HL-60/S4 treated with retinoic acid at 250 ng/mL for 4 days and 3 days (cell line): ENCODE results near the gene MSLN.

Source experiments
- in situ Hi-C: fragments of 300-500 bp; cut with MboI; formaldehyde crosslinking; loops from 2 replicates; pipeline ENCODE4 v1.7.0; 2022; ENCODE audit warnings: low sequenced_read_pairs

Gene MSLN

DNA sequence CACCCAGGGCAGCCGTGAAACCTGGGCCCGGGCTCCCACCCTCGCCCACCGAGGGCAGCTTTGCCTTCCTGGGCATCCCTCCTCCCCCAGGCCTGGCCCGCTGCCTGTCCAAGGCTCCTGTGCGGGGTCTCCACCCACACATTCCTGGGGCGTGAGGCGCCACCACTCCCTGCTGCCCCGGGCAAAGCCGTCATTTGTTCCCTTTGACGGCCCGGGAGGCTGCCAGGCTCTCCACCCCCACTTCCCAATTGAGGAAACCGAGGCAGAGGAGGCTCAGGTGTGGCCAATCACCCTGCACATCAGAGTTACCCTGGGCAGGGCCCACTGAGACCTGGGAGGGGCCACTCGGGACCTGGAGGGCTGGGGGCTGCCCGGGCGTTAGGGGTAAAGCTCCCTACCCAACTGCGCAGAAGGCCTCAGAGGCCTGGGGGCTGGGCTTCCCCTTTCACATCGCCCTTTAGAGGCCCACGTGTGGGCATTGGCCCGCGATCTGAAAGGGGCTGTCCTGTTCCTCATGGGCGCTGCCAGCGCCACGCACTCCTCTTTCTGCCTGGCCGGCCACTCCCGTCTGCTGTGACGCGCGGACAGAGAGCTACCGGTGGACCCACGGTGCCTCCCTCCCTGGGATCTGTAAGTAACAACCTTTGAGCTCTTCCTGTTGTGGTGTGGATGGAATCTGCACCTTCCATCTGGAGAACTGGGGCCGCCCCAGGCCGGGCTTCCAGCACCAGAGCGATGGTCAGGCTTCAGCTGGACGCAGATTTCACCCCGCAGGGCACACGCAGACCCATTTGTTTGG, at the start of gene MSLN:
MSLN (plus strand) TSS at position 190 of the 799 bp plus-strand sequence. CDS start 1,947 bp downstream, outside the sequence.
- in situ Hi-C loops = no loop called here

DNA sequence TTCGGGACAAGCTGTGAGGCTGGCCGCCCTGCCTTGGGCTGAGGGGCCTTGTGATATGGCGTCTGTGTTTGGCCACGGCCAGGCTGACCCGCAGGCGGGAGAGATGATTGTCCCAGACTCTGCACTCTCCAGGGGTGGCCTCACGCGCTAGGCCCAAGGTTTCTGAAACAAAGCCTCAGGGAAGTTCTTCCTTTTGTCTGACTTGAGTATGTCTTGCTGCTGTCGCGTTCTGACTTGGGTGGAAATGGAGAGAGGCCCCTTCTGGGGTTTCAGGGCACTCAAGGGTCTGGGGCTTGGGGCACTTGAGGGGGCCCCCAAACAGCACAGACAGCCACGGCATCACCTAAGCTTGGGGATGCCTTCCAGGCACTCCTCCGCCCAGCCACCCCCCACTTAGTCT, 49.5 kb upstream of the MSLN start:
- in situ Hi-C loops = loop anchor here (25.0 kb wide), 1 partner anchor 351 kb away; the partner anchor contains the start of gene SSTR5

DNA sequence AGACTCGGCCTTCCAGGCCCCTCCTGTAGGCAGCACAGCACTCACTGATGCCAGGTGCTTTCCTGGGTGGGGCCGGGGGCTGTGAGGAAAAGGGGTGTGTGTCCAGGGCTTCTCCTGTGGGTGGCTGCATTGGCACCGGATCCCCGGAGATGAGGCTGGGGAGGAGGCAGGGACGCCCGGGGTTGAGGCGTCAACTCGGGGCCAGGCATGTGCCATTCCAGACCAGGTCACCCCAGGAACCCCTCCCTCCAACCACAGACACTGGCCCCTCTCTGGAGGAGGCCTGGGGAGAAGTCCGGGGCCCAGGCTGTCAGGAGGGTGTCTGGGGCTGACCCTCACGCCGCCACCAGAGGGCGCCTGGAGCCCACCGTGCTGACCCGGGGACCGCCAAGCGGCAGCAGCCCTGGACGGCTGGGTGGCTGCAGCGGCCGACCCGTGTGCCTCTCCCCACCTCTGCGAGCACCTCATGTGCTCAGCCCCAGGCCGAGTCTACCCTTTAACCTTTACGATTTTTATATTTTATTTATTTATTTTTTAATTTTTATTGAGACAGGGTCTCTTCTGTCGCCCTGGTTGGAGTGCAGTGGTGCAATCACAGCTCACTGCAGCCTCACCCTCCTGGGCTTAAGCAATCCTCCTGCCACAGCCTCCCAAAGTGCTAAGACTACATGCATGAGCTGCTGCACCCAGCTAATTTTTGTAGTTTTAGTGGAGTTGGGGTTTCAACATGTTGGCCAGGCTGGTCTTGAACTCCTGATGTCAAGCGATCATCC, 48.8 kb upstream of the MSLN start:
- in situ Hi-C loops = loop anchor here (25.0 kb wide), 1 partner anchor 351 kb away; the partner anchor contains the start of gene SSTR5

DNA sequence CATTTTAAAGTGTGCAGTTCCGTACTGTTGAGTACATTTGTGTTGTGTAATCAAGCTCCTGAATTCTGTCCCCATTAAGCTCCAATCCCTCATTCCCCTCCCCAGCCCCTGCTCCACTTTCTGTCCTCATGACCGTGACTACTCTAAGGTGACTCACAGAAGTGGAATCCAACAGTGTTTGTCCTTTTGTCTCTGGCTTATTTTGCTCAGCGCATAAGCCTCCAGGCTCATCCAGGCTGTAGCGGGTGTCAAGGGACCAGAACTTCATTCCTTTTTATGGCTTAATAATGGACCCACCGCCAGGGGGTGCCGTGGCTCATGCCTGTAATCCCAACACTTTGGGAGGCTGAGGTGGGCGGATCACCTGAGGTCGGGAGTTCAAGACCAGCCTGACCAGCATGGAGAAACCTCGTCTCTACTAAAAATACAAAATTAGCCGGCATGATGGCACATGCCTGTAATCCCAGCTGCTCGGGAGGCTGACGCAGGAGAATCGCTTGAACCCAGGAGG, 47.7 kb upstream of the MSLN start:
- in situ Hi-C loops = loop anchor here (25.0 kb wide), 1 partner anchor 350 kb away; the partner anchor contains the start of gene SSTR5

DNA sequence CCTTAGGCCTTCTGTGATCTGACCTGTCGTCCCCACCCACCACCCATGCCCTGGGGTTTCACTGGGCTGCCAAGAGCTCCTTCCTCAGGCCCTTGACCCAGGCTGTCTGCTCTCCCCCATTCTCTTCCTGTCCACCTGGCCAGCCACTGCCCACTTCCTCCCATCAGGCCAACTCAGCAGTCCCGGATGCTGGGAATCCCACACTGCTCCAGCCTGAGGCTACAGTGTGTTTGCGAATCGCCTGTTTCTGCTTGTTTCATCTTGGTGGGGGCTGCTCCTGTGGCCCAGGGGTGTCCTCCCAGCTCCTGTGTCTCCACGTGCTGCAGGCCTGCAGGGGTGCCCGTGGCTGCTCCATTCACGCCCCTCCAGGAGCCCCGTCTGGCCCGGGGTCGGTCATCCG, 46.5 kb upstream of the MSLN start:
- in situ Hi-C loops = loop anchor here (25.0 kb wide), 1 partner anchor 348 kb away; the partner anchor contains the start of gene SSTR5

DNA sequence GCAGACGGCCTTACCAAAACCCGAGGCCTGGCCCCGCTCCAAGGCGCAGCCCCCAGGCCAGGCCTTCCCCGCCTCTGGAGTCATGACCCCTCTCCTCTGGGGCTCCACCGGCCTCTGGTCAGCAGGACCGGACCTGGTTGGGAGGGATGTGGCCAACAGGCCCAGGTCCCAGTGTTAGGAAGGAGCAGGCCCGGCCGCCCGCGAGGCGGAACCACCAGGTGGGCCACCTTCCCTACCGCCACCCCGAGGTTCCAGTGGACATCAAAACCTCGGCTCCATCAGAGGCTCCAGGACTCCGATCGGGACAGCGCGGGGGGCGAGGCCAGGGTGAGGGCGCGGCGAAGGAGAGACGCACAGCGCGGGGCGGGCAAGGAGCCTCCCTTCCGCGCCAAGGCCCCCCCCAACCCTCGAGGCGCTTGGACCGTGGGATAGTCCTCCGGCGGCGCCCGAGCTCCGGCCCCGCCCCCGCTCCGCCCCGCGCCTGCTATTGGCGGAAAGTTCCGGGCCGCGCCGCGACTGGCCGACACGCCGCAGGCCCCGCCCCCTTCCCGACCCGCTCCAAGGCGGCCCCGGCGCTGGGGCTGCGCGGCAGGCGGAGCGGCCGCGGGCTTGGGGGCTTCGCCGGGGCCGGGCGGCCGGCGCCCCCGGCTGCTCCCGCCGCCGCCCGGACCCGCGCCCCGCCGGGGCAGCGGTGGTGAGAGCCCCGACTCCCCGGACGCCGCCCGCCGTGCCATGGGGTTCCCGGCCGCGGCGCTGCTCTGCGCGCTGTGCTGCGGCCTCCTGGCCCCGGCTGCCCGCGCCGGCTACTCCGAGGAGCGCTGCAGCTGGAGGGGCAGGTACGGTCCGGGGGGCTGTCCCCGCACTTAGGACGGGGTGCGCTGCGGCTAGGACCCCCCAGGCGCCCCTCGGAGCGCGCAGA, 45.7 kb upstream of the MSLN start, which contains the start of gene METRN:
METRN (plus strand) TSS at position 561 of the 919 bp plus-strand sequence; CDS start at position 733, 172 bp downstream.
- in situ Hi-C loops = loop anchor here (25.0 kb wide), 1 partner anchor 347 kb away; the partner anchor contains the start of gene SSTR5

DNA sequence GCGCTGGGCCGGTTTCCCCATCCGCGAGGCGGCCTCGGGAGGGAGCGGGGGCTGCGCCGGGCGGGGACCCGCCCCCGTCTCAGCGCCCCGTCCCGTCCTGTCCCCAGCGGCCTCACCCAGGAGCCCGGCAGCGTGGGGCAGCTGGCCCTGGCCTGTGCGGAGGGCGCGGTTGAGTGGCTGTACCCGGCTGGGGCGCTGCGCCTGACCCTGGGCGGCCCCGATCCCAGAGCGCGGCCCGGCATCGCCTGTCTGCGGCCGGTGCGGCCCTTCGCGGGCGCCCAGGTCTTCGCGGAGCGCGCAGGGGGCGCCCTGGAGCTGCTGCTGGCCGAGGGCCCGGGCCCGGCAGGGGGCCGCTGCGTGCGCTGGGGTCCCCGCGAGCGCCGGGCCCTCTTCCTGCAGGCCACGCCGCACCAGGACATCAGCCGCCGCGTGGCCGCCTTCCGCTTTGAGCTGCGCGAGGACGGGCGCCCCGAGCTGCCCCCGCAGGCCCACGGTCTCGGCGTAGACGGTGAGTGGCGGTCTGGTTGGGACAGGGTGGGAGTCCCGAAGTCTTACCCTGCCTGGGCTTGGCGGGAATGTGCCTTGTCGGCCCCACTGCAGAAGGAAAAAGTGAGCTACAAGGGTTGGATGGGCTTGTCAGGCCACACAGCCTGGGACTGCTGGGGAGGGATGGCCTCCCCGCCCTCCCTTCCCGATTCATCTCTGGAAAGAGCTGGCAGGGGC, 44.9 kb upstream of the MSLN start:
- in situ Hi-C loops = loop anchor here (25.0 kb wide), 1 partner anchor 347 kb away; the partner anchor contains the start of gene SSTR5

DNA sequence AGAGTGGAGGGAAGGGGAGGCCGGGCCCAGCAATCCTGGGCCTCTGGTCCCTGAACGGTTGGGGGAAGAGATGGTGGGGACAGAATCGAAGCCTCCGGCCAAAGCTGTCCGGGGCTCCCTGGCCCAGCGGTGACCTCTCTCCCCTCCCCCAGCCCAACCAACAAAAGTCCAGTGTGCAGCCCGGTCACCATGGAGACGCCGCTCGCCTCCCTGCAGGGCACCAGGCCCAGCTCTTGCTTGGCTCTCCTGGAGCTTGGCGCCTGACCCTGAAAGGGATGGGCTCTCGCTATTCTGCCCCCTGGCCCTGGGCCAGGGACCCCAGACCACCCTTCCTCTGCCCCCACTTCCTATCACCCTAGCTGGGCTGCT, 44.4 kb upstream of the MSLN start:
- in situ Hi-C loops = loop anchor here (25.0 kb wide), 1 partner anchor 346 kb away; the partner anchor contains the start of gene SSTR5

DNA sequence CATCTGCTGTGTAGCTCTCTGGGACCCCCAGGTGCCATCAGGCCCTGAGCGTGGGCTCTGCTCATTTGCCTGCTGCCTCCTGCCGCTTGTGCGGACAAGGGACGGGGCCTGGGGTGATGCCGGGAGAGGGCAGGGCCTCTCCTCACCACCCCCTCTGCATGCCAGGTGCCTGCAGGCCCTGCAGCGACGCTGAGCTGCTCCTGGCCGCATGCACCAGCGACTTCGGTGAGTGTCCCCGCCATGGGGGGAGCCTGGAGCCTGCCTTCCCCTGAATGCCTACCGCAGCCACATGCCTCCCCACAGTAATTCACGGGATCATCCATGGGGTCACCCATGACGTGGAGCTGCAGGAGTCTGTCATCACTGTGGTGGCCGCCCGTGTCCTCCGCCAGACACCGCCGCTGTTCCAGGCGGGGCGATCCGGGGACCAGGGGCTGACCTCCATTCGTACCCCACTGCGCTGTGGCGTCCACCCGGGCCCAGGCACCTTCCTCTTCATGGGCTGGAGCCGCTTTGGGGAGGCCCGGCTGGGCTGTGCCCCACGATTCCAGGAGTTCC, 43.7 kb upstream of the MSLN start:
- in situ Hi-C loops = loop anchor here (25.0 kb wide), 1 partner anchor 345 kb away; the partner anchor contains the start of gene SSTR5

DNA sequence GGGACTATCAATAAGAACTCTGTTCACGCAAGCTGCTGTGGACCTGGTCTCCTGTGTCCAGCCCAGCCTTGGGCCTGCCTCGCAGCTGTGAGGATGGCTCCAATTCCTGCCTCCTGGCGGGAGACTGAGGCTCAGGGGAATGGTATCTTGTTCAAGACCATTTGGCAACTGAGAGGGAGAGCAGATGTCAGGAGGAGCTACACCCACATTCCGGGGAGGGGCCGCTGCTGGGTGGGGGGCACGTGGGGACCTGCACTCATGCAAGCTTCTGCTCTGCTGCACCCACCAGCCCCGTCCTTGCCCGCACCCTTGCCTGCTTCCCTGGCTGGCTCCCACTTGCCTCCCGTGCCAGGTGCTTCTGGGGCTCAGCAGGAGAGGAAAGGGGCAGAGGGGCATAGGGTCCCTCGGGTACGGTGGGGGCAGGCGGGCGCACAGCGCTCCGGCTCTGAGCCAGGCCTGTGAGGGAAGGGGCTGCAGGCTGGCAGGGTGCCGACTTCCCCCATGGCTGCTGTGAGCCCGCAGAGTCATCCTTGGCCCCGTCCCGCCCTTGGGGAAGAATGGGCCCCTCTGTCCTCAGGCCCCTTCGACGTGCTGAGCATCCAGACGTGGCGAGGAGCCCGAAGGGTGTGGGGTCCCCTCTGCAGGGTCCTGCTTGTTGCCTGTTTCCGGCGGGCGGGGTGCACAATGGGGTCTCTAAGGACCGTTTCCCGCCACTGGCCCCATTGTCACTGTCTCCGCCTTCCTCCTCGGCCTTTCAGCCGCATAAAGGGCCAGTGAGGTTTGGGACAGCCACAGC, 42.9 kb upstream of the MSLN start:
- in situ Hi-C loops = loop anchor here (25.0 kb wide), 1 partner anchor 345 kb away; the partner anchor contains the start of gene SSTR5

DNA sequence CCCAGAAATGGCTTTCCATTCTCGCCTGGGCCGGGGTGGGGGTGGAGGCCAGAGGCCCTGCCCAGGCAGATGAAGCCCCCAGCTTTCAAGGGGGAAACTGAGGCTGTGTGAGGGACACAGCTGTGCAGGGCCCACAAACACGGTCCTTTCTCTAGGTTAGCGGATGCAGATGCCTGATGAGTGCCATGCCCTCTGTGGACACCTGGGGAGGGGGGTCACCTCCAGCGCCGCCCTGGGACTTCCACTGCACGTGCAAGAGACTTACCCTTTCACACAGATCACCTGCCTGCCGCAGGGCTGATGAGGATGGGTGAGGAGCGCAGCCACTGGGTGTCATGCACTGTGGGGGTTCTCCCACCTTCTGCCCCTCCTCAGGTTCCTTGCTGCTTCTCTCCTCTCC, 42.1 kb upstream of the MSLN start:
- in situ Hi-C loops = loop anchor here (25.0 kb wide), 1 partner anchor 344 kb away; the partner anchor contains the start of gene SSTR5

DNA sequence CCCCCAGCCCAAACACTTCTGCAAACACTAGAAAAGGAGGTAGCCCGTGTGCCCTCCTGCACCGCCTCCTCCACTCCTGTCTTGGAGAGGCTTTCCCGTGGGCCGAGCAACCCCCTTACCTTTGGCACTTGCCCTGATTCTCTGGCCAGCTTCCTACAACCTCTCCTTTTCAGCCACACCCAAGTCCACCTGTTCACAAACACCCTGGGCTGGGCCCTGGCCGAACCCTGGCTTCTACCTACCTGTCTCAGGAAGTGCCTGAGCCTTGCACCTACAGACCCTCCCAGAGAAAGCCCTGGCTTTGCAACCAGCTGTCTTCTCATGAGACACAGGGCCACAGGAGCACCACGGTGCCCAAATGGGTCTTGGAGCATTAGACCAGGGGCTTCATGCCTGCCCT, 41.6 kb upstream of the MSLN start:
- in situ Hi-C loops = loop anchor here (25.0 kb wide), 1 partner anchor 343 kb away; the partner anchor contains the start of gene SSTR5

DNA sequence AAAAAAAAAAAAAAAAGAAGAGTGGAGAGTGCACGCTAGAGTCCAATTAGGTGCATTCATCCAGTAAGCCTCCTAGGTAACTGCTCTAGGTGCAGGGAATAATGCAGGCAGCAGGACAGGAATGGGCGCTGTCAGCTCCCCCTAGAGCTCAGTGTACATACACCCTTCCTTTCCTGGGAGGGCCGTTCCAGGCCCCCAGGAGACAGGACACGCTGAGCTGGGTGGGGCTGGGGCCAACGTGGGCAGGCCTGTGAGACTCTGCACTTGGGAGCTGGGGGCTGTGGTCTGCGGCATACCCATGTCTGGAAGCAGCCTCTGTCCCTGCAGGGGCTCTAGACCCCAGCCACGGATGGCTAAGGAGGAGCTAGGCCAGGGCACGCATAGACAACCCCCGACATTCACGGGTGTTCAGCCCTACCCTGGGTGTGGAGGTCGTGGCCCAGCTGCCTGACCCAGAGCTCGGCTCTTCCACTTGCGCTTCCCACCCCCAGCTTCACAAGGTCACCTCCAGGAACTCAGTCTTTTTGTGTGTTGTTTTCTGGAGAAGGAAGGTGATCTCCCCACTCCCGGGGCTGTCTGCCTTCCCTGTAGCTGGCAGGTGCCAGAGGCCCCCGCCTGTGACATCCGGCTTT, 40.6 kb upstream of the MSLN start:
- in situ Hi-C loops = loop anchor here (25.0 kb wide), 1 partner anchor 342 kb away; the partner anchor contains the start of gene SSTR5

DNA sequence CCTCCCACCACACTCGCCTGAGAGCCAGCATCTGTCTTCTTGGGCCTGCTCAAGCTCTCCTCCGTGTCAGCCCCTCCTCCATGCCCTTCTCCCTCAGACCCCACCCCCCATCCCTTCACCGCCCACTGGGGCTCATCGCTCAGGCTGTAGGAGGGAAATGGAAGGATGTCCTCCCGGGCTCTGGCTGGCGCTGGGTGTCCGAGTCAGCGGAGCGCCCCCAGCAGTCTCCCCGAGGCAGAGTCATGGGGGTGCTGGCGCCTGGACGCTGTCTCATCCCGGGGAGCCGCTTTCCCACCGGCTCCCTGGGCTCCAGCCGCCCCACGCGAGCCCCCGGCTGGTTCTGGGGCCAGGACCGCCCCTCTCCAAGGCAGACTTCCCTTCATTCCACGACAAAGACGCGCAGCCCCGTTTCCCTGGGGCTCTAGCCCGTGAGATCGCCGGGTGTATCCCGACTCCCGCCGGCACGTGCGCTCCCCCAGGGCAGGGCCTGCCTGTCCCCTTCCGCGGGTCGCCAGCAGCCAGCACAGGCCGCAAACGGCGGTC, 40.0 kb upstream of the MSLN start:
- in situ Hi-C loops = loop anchor here (25.0 kb wide), 1 partner anchor 342 kb away; the partner anchor contains the start of gene SSTR5

DNA sequence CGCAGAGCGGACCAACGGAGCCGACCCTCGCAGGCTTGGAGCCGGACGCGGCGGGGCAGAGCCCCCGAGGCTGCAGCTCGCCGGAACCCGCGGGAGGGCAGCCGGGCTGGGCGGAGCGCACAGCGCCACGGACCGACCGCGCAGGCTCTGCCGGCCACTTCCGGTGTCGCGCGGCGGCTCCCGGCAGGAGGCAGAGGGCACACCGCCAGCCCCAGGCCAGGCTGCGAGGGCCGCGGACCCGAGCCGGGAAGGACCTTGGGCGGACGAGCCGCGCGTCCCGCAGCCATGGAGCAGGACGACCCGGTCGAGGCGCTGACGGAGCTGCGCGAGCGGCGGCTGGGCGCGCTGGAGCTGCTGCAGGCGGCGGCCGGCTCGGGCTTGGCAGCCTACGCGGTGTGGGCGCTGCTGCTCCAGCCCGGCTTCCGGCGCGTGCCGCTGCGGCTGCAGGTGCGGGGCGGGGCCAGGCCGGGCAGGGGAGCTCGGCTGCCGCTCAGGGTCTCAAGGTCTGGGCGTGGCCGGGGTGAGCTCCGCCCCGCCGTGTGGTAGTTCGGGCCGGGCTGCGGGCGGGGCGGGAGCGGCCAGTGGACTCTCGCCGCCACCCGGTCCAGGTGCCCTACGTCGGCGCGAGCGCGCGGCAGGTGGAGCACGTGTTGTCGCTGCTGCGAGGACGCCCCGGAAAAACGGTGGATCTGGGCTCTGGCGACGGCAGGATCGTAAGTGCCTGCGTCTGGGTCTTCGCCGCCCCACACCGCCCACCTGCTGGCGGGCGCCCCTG, 39.4 kb upstream of the MSLN start, which contains the start of gene ANTKMT:
ANTKMT (plus strand) TSS at position 157 of the 775 bp plus-strand sequence; CDS start at position 286, 129 bp downstream.
- in situ Hi-C loops = loop anchor here (25.0 kb wide), 1 partner anchor 341 kb away; the partner anchor contains the start of gene SSTR5
